WTC11 (cell line): ENCODE results near the gene HERC2. TPM values are rescaled to one million over a fixed set of nuclear protein-coding genes. Genes with fewer than 3 reads are reported as not detected.
"Not testable (repeated sequence)": the region's sequence is repeated elsewhere in the genome, so short reads cannot be mapped to it uniquely, and the experiment has no call there.

ENCODE experiments used
- ATAC-seq: fragments of 200-7000 bp; cut with Tn5 transposase; 2 replicates; pipeline ENCODE4 v1.10.0; 2021; ENCODE audit warnings: mild to moderate bottlenecking, moderate library complexity
- CTCF ChIA-PET: fragments of 300-600 bp; sonication (Branson Sonifier 250); formaldehyde crosslinking; loops from one replicate; lab custom pipeline; 2021; ENCODE audit warnings: antibody characterized with exemption; lab: Charles Lee
- POLR2A ChIA-PET: fragments of 350-600 bp; sonication (Branson Sonifier 250); formaldehyde crosslinking; loops from one replicate; lab custom pipeline; 2021; ENCODE audit warnings: antibody characterized with exemption; lab: Charles Lee
- DNase-seq: peaks from one replicate; pipeline ENCODE4 v3.0.0; 2021; ENCODE audit warnings: low spot score
- H3K27ac Mint-ChIP-seq: 2 replicates; pipeline ENCODE4 v1.8.0; 2021; ENCODE audit warnings: mixed read lengths
- H3K27me3 Mint-ChIP-seq: 2 replicates; pipeline ENCODE4 v1.8.0; 2021; ENCODE audit warnings: low read depth, mild to moderate bottlenecking, moderate library complexity, mixed read lengths
- H3K36me3 Mint-ChIP-seq: 2 replicates; pipeline ENCODE4 v1.8.0; 2021; ENCODE audit warnings: mixed read lengths
- H3K4me1 Mint-ChIP-seq: 2 replicates; pipeline ENCODE4 v1.8.0; 2022; ENCODE audit warnings: mixed read lengths
- H3K4me3 Mint-ChIP-seq: 2 replicates; pipeline ENCODE4 v1.8.0; 2021; ENCODE audit warnings: mild to moderate bottlenecking, moderate library complexity, mixed read lengths
- H3K9me3 Mint-ChIP-seq: 2 replicates; pipeline ENCODE4 v1.8.0; 2021; ENCODE audit warnings: mixed read lengths
- NFE2L1 ChIP-seq: sonication (generic); formaldehyde crosslinking; IDR thresholded peaks from 2 replicates; pipeline ENCODE4 v1.8.1; 2023; ENCODE audit warnings: missing genetic modification reagents
- OVOL2 ChIP-seq: fragments of 250-450 bp; sonication (Bioruptor Pico); IDR thresholded peaks from 2 replicates; pipeline ENCODE4 v1.9.0; 2021; ENCODE audit warnings: mild to moderate bottlenecking, borderline replicate concordance
- PRDM15 ChIP-seq: sonication (generic); formaldehyde crosslinking; IDR thresholded peaks from 2 replicates; pipeline ENCODE4 v1.8.0; 2022; ENCODE audit warnings: missing genetic modification reagents
- PRRX2 ChIP-seq: fragments of 250-450 bp; sonication (Bioruptor Pico); IDR thresholded peaks from 2 replicates; pipeline ENCODE4 v1.8.0; 2021; ENCODE audit warnings: mild to moderate bottlenecking
- ZBTB43 ChIP-seq: sonication (generic); formaldehyde crosslinking; IDR thresholded peaks from 2 replicates; pipeline ENCODE4 v1.8.1; 2023; ENCODE audit warnings: mild to moderate bottlenecking, missing genetic modification reagents
- ZNF416 ChIP-seq: fragments of 250-450 bp; sonication (Bioruptor Pico); IDR thresholded peaks from 2 replicates; pipeline ENCODE4 v1.9.0; 2021; ENCODE audit warnings: mild to moderate bottlenecking, inconsistent platforms
- ZNF671 ChIP-seq: fragments of 250-450 bp; sonication (Bioruptor Pico); IDR thresholded peaks from 2 replicates; pipeline ENCODE4 v1.8.0; 2021; ENCODE audit warnings: mild to moderate bottlenecking
- total RNA-seq: library from RNA; stranded (reverse); gene quantifications from 3 replicates; pipeline ENCODE4 v1.2.3, GENCODE V29; 2021
- TF ChIP-seq, protein P1 (sequence below): sonication (generic); formaldehyde crosslinking; IDR thresholded peaks from 2 replicates; pipeline ENCODE4 v1.8.1; 2022; ENCODE audit warnings: mild to moderate bottlenecking, missing genetic modification reagents, moderate library complexity, borderline replicate concordance
- TF ChIP-seq, protein P2 (sequence below): sonication (generic); formaldehyde crosslinking; IDR thresholded peaks from 2 replicates; pipeline ENCODE4 v1.8.0; 2022; ENCODE audit warnings: mild to moderate bottlenecking, missing genetic modification reagents
- TF ChIP-seq, protein P3 (sequence below): sonication (generic); formaldehyde crosslinking; IDR thresholded peaks from 2 replicates; pipeline ENCODE4 v1.8.1; 2023; ENCODE audit warnings: mild to moderate bottlenecking, moderate library complexity, missing genetic modification reagents

Gene HERC2
- total RNA-seq, 1 experiment from 2014 or later: 81.5 TPM

GRCh38 chr15:28178290-28178689, 143.7 kb downstream of the HERC2 start (continued):
- TF ChIP-seq PRDM15 (CRISPR knock-in tag): no peak
- TF ChIP-seq, protein P1, sequence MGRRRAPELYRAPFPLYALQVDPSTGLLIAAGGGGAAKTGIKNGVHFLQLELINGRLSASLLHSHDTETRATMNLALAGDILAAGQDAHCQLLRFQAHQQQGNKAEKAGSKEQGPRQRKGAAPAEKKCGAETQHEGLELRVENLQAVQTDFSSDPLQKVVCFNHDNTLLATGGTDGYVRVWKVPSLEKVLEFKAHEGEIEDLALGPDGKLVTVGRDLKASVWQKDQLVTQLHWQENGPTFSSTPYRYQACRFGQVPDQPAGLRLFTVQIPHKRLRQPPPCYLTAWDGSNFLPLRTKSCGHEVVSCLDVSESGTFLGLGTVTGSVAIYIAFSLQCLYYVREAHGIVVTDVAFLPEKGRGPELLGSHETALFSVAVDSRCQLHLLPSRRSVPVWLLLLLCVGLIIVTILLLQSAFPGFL: no peak
- TF ChIP-seq OVOL2 (CRISPR knock-in tag): no peak

- peaks cover 77% of the 10 kb centered on the region for H3K36me3 Mint-ChIP-seq
- no peaks in the 10 kb centered on the region for H3K27me3 Mint-ChIP-seq
- no peak for ATAC-seq
- DNase-seq: no peak
- ChIA-PET CTCF (no interaction called here), POLR2A (no interaction called here)
- no peaks in the 10 kb centered on the region for H3K9me3 Mint-ChIP-seq
- H3K27ac Mint-ChIP-seq: peak overlapping the region; percentile 79
- H3K4me3 Mint-ChIP-seq: no peak overlapping the region
- peaks cover 13% of the 10 kb centered on the region for H3K4me1 Mint-ChIP-seq
- no peak for TF ChIP-seq ZBTB43 (CRISPR knock-in tag)
- TF ChIP-seq, protein P2, sequence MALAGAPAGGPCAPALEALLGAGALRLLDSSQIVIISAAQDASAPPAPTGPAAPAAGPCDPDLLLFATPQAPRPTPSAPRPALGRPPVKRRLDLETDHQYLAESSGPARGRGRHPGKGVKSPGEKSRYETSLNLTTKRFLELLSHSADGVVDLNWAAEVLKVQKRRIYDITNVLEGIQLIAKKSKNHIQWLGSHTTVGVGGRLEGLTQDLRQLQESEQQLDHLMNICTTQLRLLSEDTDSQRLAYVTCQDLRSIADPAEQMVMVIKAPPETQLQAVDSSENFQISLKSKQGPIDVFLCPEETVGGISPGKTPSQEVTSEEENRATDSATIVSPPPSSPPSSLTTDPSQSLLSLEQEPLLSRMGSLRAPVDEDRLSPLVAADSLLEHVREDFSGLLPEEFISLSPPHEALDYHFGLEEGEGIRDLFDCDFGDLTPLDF (CRISPR knock-in tag): no peak
Observed at GRCh38 chr15:28169366-28169765, 152.6 kb downstream of the HERC2 start.

- CTCF ChIA-PET, POLR2A ChIA-PET, H3K9me3 Mint-ChIP-seq, DNase-seq, H3K4me3 Mint-ChIP-seq, H3K27me3 Mint-ChIP-seq: not testable (repeated sequence)
- Mint-ChIP-seq H3K36me3 (peaks cover 77% of the 10 kb centered on the region), H3K4me1 (peaks cover 13% of the 10 kb centered on the region), H3K27ac (peak overlapping the region; percentile 91)
- ATAC-seq: peak; percentile 67
Observed at GRCh38 chr15:28168405-28169121, 153.4 kb downstream of the HERC2 start.

DNA sequence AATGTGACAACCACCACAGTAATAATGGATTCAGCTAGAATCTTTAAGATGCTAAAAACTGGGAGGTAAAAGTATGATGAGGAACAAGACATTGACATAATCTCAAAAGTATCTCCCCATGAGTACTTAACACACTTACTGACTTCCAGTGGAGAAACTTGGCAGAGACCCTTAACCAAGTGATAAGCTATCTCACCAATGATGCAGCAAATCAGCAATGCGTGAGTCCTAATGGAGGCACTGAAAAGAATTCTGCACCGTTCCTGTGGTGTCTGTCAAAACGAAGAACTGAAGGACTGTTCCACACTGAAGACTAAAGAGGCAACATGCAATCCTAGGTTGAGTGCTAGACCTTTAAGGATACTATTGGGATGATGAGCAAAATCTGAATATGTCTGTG, 154.9 kb downstream of the HERC2 start:
- ATAC-seq: no peak
- H3K36me3 Mint-ChIP-seq: peaks cover 77% of the 10 kb centered on the region
- POLR2A ChIA-PET: no interaction called here

More for the DNA sequence above, 154.9 kb downstream of the HERC2 start:
- H3K4me3 Mint-ChIP-seq: no peak overlapping the region
- peaks cover 13% of the 10 kb centered on the region for H3K4me1 Mint-ChIP-seq
- CTCF ChIA-PET: no interaction called here
- TF ChIP-seq ZNF671 (no peak), PRRX2 (no peak), ZNF416 (CRISPR knock-in tag) (no peak), NFE2L1 (CRISPR knock-in tag) (no peak)
- TF ChIP-seq, protein P3, sequence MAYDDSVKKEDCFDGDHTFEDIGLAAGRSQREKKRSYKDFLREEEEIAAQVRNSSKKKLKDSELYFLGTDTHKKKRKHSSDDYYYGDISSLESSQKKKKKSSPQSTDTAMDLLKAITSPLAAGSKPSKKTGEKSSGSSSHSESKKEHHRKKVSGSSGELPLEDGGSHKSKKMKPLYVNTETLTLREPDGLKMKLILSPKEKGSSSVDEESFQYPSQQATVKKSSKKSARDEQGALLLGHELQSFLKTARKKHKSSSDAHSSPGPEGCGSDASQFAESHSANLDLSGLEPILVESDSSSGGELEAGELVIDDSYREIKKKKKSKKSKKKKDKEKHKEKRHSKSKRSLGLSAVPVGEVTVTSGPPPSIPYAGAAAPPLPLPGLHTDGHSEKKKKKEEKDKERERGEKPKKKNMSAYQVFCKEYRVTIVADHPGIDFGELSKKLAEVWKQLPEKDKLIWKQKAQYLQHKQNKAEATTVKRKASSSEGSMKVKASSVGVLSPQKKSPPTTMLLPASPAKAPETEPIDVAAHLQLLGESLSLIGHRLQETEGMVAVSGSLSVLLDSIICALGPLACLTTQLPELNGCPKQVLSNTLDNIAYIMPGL (CRISPR knock-in tag): no peak
- no peak for DNase-seq
- no peak overlapping the region for H3K27ac Mint-ChIP-seq
- no peaks in the 10 kb centered on the region for H3K9me3 Mint-ChIP-seq
- no peaks in the 10 kb centered on the region for H3K27me3 Mint-ChIP-seq
